Renal cortex interstitium (tissue), 11 donors: Measurements from ENCODE around the gene TNS4. TPM values are rescaled to one million over a fixed set of nuclear protein-coding genes. Genes with fewer than 3 reads are reported as not detected.

ENCODE experiments used
- DNase-seq, 11 donors: peaks; one replicate each; pipeline ENCODE4 v3.0.0-alpha.2; 2013; ENCODE audit warnings: low read depth in 9 of 11, low spot score in 4 of 11; ENCODE audit errors: extremely low read depth in 1 of 11
- polyA plus RNA-seq, 3 donors: library from polyadenylated mRNA; unstranded; fragments of 120-200 nt; gene quantifications; one replicate each; pipeline ENCODE4 v1.2.1, GENCODE V29; 2013; ENCODE audit not compliant: insufficient read length in 3 of 3

The TNS4 gene
- polyA plus RNA-seq, 3 donors = 0.03 to 0.06 (median 0.03) TPM

GRCh38 chr17:40519089-40519775 lies 17.8 kb upstream of the TNS4 start:
- DNase-seq = no peak

DNA sequence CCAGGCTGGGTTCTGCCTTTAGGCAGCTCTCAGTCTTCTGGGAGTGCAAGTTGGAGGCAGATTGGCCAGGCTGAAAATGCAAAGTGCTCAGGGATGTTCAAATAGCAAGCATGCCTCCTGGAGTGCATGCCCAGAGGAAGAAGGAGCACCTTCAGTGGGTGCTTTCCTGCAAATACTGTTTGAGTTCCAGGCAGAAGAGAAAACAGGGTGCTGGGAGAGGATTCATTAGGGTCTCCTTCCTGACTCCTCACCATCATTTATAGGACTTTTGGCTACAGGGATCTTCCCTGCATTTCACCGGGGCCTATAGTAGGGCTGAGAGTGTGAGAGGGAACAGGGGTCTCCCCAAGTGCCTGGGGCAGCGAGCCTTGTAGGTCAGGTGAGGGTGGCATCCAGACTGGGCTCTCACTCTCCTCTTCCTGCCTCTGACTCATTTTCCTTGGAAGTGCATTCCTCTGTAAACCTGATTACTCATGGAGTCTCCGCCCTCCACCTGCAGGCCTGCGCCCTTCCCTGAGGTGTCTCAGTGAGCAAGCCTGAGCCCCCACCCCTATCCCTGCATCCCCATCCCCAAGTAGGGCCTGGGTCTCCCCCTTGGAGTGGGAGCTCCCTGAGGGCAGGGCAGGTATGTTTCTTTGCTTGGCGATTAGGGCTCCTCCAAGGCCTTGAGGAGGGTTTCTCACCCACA lies 17.1 kb upstream of the TNS4 start:
- no peak for DNase-seq

GRCh38 chr17:40517981-40518380 lies 16.6 kb upstream of the TNS4 start:
- DNase-seq = no peak

- DNase-seq = no peak
These were observed 15.9 kb upstream of the TNS4 start for GRCh38 chr17:40517286-40517662.

- no peak for DNase-seq
These were observed 15.3 kb upstream of the TNS4 start for GRCh38 chr17:40516581-40517285.

DNA sequence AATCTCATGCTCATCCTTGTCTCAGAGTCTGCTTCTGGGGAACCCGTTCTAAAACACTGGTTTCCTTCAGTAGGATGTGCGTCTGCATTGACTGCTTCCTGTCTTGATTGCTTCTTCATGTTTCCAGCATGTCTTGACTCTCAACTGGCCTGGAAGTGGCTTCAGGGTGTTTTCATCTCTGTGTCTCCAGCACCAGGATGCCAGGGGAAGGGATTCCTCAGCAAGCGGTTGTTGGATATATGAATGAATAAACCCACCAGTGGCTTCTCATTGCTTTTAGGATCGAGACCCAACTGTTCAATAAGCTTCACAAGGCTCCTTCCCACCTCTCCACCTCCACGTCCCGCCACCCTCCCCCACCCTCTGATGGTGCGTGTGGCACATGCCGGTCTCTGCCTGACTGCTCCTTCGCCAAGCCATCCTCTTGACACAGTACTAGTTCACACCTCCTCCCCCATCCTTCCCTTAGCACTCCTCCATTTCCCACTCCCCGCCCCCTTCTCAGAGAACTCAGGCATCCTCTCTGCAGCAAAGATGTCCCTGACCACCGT lies 14.1 kb upstream of the TNS4 start:
- no peak for DNase-seq

DNA sequence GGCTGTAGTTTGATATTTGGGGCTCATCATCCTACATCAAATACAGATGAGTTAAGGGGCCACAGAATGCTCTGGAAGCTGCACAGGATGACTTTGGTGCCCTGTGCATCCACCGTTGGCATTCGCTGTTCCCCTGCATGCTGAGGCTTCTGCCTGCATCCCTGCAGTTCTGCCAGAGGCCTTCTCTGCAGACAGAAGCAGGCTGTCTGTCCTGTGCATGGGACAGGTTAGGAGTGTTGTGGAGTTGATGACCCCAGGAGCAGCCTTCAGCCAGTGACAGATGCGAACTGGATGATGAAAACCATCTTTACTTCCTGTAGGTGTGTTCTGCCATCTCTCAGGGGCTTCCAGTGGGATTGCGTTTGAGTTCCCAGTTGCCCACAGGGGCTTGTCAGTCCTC lies 13.6 kb upstream of the TNS4 start:
- no peak for DNase-seq

- no peak for DNase-seq
These were observed 12.8 kb upstream of the TNS4 start for GRCh38 chr17:40514013-40514875.

DNA sequence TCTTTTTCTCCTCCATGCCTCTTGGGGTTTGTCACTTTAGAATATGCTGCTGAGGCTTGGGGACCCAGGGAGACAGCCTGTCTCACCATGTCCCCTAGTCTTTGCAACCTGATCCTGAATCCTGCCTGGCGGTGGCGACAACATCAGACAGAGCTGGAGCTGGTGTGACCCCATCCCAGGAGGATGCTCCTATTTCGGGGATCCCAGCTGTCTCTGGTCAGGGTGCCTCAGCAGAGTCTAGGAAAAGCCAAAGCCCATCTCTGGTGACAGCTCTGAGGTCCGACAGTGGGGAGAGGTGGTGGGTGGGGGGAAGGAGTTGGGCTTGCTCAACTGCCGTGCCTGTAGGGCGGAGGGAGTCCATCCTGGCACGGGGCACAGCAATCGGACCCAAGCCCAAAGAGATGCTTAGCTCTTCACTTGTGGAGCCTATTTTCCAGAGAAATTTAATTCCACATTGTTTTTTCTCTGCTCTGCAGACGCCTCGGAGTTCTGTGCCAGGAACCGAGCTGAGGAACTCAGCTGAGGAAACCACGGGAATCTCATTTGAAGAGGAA lies 10.3 kb upstream of the TNS4 start:
- no peak for DNase-seq

- DNase-seq = no peak
These were observed 9.7 kb upstream of the TNS4 start for GRCh38 chr17:40511136-40511535.

- no peak for DNase-seq
These were observed 8.9 kb upstream of the TNS4 start for GRCh38 chr17:40510328-40510648.

DNA sequence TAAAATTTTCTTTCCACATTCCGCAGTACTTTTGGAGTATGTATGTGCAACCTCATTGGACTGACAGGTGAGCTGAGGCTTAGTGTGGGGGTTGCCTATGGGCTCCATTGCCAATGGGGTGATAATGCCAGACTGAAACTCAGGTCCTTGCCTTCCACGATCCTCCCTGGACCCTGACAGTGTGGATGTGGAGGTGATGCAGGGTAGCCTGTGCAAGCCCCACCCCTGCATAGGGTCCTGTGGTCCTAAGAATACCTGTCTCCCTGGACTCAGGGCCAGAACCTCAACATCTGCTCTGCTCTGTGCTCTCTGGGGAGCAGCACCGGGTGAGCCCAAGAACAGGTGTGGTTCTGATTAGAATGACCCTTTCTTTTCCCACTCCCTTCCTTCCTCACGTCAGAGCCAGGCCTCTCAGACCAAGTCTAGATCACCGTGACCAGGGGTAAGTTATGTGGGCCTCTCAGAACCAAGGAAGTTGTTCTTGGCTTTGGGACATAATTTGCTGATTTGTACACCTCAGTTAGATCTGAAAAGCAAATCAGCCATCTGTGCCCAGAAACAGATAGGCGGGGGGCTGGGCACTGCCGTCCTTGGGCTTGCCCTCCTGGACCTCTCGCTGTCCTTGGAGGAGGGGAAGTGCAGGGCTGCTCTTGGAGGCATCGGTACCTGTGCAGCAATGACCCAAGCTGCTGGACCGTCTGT lies 8.4 kb upstream of the TNS4 start:
- no peak for DNase-seq

- peak in 1 of 11 donors; percentile 15 for DNase-seq
These were observed 5.4 kb upstream of the TNS4 start for GRCh38 chr17:40506786-40507185.

- no peak for DNase-seq
These were observed 1.7 kb upstream of the TNS4 start for GRCh38 chr17:40503154-40503553.

- DNase-seq = no peak
These were observed 1.3 kb upstream of the TNS4 start for GRCh38 chr17:40502716-40503115.

DNA sequence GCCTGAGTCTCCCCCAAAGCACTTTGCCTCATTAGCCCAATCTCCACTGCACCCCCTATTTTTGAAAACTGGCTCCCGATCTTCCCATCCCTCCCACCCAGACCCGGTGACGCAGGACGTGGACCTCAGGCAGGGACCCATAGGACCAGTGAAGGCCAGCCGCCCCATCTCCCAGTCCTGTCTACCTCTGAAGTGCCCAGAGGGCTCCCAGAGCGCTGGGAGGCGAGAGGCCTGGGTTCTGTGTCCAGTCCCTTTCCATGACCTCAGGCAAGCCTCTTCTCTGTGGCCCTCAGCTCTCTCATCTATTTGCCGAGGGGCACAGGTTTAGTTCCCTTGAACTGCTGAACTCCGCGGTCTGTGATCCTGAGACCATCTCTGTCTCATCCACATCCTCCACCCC lies 714 bp downstream of the TNS4 start:
- DNase-seq = no peak

DNA sequence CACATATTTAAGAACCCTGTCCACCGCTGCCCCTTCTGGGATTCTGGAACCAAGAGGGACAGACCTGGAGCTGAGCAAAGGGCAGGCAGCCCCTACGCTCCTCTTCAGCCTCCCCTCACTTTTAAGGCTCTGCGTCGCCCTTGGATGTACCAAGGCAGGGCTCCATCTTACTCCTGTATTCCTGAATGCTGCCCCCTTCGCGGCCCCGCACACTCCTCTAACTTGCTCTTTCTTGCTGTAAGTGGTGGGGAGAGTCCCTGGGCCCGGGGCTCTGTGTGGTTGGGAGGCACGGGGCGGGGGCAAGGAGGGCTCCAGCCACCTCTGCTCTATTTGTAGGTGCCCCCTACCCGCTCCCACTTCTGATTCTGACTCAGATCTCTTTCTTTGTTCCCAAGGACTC lies 1.2 kb downstream of the TNS4 start:
- no peak for DNase-seq

- DNase-seq = peak in 3 of 11 donors; percentile 44 to 68 (median 64)
These were observed 1.8 kb downstream of the TNS4 start for GRCh38 chr17:40499551-40500189.
